ENCODE results near the gene GIT2.
"Not testable (repeated sequence)": the region's sequence is repeated elsewhere in the genome, so short reads cannot be mapped to it uniquely, and the experiment has no call there.

Gene GIT2

DNA sequence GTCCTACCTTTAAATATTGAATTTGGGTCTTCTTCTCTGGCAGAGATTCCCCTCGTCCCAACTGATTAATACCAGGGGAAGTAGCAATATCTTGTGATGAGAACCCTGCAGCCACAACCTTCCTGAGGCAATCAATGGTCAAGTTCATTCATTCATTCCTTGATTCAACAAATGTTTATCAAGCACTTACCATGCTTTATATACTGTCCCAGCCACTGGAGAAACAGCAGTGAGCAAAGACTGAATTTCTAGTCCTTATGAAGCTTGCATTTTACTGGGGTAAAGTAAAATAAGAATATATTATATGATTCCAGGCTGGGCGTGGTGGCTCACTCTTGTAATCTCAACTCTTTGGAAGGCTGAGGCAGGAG lies 300 bp upstream of the GIT2 start:
- no peak overlapping the region for H3K27ac ChIP-seq (ENCODE audit: low read length)
- H3K4me3 ChIP-seq (ENCODE audit: low read length): peak overlapping the region; percentile 72; the same call in 1 of the 2 replicates
- H3K36me3 ChIP-seq (ENCODE audit: control insufficient read depth, insufficient read depth, low read length): no peaks in the 10 kb centered on the region
- no CpG with 5 or more reads among the region's 2 CpGs for WGBS (ENCODE audit: insufficient coverage, insufficient read length)
- H3K27me3 ChIP-seq (ENCODE audit: control insufficient read depth, insufficient read depth, low read length): peaks cover 2% of the 10 kb centered on the region
- DNase-seq (ENCODE audit: low read depth, low spot score): no peak
- H3K9me3 ChIP-seq (ENCODE audit: control insufficient read depth, insufficient read depth, low read length): no peaks in the 10 kb centered on the region
- 0 out of 2 replicates have a peak, but pooled peaks cover 2% of the 10 kb centered on the region for H3K4me1 ChIP-seq (ENCODE audit: control insufficient read depth, insufficient read depth, low read length)

DNA sequence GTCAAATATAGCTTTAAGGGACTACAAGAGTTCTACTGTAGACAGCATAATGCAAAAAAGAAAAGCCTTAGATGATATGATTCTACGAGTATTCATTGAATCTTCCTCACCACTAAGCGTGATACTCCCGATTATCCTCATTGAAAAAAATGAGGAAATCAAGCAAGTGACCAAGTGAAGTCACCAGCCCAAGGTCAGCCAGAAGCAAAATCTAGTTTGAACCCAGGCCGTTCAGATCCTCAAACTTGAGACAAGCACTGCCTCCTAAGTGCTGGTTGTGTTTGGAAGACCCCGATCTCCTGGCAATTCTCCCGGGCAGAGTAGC lies 845 bp downstream of the GIT2 start:
- no peak overlapping the region for H3K27ac ChIP-seq (ENCODE audit: low read length)
- no peaks in the 10 kb centered on the region for H3K9me3 ChIP-seq (ENCODE audit: control insufficient read depth, insufficient read depth, low read length)
- no peak for DNase-seq (ENCODE audit: low read depth, low spot score)
- peaks cover 2% of the 10 kb centered on the region for H3K27me3 ChIP-seq (ENCODE audit: control insufficient read depth, insufficient read depth, low read length)
- 0 out of 2 replicates have a peak, but pooled peaks cover under 1% of the 10 kb centered on the region for H3K4me1 ChIP-seq (ENCODE audit: control insufficient read depth, insufficient read depth, low read length)
- H3K4me3 ChIP-seq (ENCODE audit: low read length): peak overlapping the region; percentile 72; the same call in 1 of the 2 replicates
- H3K36me3 ChIP-seq (ENCODE audit: control insufficient read depth, insufficient read depth, low read length): no peaks in the 10 kb centered on the region
- WGBS (ENCODE audit: insufficient coverage, insufficient read length): no CpG with 5 or more reads among the region's 6 CpGs

DNA sequence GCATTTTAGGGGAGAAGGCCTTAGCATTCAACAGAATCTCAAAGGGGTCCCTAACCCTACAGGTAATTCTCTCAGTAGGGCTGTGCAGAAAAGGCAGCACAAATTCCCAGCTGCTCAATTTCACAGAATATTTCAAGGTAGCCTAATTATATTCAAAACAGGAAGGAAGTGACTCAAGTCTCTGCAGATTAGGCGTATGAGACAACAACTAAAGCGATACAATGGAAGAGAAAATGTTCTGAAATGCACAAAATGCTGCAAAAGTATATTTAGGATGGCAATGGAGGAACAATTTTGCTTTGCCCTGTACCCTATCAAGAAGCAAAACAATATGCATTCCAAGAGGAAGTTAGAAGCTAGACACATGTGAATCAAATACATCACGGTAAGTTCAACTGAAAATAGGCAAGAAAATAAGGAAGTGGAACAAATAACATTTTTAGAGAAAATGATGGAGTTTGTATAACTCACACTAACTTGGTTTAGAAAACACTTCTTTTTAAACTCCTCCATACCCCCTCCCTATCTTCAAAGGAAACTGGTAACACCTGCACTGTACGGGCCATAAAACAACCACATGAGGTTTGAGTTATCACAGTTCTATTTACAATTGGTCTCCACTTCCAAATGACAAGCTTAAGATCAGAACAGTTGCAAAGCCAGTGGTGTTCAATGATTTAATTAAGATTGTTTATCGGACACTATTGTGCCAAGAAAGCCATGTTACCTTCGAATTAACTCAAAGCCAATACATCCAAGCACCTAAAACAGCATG lies 1.6 kb downstream of the GIT2 start:
- no peak overlapping the region for H3K4me3 ChIP-seq (ENCODE audit: low read length)
- no peak for DNase-seq (ENCODE audit: low read depth, low spot score)
- no peaks in the 10 kb centered on the region for H3K9me3 ChIP-seq (ENCODE audit: control insufficient read depth, insufficient read depth, low read length)
- H3K4me1 ChIP-seq (ENCODE audit: control insufficient read depth, insufficient read depth, low read length): no peaks in the 10 kb centered on the region
- H3K36me3 ChIP-seq (ENCODE audit: control insufficient read depth, insufficient read depth, low read length): no peaks in the 10 kb centered on the region
- no peak overlapping the region for H3K27ac ChIP-seq (ENCODE audit: low read length)
- no CpG with 5 or more reads among the region's 6 CpGs for WGBS (ENCODE audit: insufficient coverage, insufficient read length)
- H3K27me3 ChIP-seq (ENCODE audit: control insufficient read depth, insufficient read depth, low read length): no peaks in the 10 kb centered on the region; the same call in 1 of the 2 replicates

DNA sequence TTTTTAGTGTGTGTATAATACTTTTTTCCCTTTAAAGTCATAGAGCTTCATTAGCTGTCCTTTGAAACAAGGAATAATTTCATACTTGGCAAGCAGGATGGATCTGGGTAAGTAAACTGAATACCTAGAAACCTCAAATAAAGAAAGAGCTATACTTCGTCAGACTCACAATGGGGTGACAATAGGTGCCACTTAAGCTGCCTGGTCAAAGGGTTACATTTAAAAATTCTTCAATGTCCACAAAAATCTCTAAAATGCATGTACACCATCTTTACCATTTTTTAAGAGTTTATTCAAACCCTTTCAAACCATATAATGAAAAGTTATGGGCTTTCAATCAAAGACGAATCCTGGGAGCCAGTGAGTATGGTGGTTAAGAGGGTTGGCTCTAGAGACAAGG lies 3.1 kb downstream of the GIT2 start:
- no peaks in the 10 kb centered on the region; the same call in 1 of the 2 replicates for H3K4me1 ChIP-seq (ENCODE audit: control insufficient read depth, insufficient read depth, low read length)
- WGBS (ENCODE audit: insufficient coverage, insufficient read length): no CpG with 5 or more reads among the region's 2 CpGs
- H3K27me3 ChIP-seq (ENCODE audit: control insufficient read depth, insufficient read depth, low read length): no peaks in the 10 kb centered on the region; the same call in 1 of the 2 replicates
- H3K36me3 ChIP-seq (ENCODE audit: control insufficient read depth, insufficient read depth, low read length): no peaks in the 10 kb centered on the region
- no peak overlapping the region for H3K4me3 ChIP-seq (ENCODE audit: low read length)
- H3K9me3 ChIP-seq (ENCODE audit: control insufficient read depth, insufficient read depth, low read length): no peaks in the 10 kb centered on the region
- no peak overlapping the region for H3K27ac ChIP-seq (ENCODE audit: low read length)
- DNase-seq (ENCODE audit: low read depth, low spot score): no peak

DNA sequence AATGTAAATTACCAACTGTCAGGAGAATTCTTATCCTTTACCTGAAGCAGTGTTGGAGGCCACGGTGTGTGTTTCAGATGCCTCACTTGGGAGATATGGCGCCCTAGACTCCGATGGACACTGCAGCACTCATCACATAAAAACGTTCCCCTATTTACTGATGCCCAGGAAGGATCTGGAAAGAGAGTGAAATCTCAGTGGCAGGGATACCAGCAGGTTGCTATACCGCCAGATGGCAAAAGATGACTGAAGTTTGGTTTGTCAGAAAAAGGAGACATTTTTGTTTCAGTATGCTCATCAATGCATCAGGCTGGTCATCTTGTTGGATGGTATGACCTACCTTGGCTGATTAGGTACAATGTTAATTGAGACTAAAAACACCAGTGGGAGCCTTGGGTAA lies 4.6 kb downstream of the GIT2 start:
- no peak for DNase-seq (ENCODE audit: low read depth, low spot score)
- WGBS (ENCODE audit: insufficient coverage, insufficient read length): no CpG with 5 or more reads among the region's 5 CpGs
- H3K36me3 ChIP-seq (ENCODE audit: control insufficient read depth, insufficient read depth, low read length): no peaks in the 10 kb centered on the region
- no peaks in the 10 kb centered on the region for H3K9me3 ChIP-seq (ENCODE audit: control insufficient read depth, insufficient read depth, low read length)
- H3K4me3 ChIP-seq (ENCODE audit: low read length): no peak overlapping the region
- no peak overlapping the region for H3K27ac ChIP-seq (ENCODE audit: low read length)
- no peaks in the 10 kb centered on the region; the same call in 1 of the 2 replicates for H3K4me1 ChIP-seq (ENCODE audit: control insufficient read depth, insufficient read depth, low read length)
- no peaks in the 10 kb centered on the region; the same call in 1 of the 2 replicates for H3K27me3 ChIP-seq (ENCODE audit: control insufficient read depth, insufficient read depth, low read length)

DNA sequence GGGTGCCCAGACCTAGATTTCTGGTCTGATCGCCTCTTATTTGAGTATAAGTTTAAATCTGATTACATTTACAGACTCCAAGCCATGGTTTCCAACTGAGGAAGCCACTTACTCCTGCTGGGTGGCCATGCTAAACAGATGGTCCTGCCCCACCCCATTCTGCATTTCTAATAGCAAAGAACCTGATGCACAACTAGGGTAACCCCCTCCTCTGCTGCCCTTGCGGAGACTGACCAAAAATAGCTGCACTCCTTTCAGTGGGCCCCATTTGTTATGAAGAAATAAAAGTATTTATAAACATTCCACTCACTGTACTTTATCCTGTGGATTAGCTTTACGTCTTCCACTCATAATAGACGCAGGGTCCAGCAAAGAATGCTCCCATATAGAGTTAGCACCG lies 6.8 kb downstream of the GIT2 start:
- no CpG with 5 or more reads among the region's 5 CpGs for WGBS (ENCODE audit: insufficient coverage, insufficient read length)
- no peaks in the 10 kb centered on the region for H3K9me3 ChIP-seq (ENCODE audit: control insufficient read depth, insufficient read depth, low read length)
- no peaks in the 10 kb centered on the region; the same call in 1 of the 2 replicates for H3K4me1 ChIP-seq (ENCODE audit: control insufficient read depth, insufficient read depth, low read length)
- H3K27me3 ChIP-seq (ENCODE audit: control insufficient read depth, insufficient read depth, low read length): no peaks in the 10 kb centered on the region; the same call in 1 of the 2 replicates
- H3K27ac ChIP-seq (ENCODE audit: low read length): no peak overlapping the region
- no peak for DNase-seq (ENCODE audit: low read depth, low spot score)
- no peaks in the 10 kb centered on the region for H3K36me3 ChIP-seq (ENCODE audit: control insufficient read depth, insufficient read depth, low read length)
- H3K4me3 ChIP-seq (ENCODE audit: low read length): no peak overlapping the region

DNA sequence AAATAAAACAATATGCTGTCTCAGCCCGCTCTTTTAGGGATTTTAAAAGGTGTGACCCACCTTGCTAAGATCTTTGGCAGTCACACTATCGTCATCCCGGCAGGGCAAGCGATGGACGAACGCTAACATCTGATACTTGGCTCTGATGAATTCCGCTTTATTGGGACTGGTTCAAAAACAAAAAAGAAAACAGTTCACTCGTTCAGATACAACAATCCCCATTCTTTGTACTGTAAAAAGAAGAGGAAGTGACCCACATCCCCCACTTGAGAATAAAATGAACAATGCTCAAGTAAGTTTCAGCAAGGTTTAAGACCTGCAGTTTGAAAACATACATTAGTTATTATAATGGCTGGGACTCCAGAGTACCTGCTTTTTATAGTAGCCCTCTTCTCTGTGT lies 7.3 kb downstream of the GIT2 start:
- no peak for DNase-seq (ENCODE audit: low read depth, low spot score)
- H3K9me3 ChIP-seq (ENCODE audit: control insufficient read depth, insufficient read depth, low read length): no peaks in the 10 kb centered on the region
- no peak overlapping the region for H3K4me3 ChIP-seq (ENCODE audit: low read length)
- H3K4me1 ChIP-seq (ENCODE audit: control insufficient read depth, insufficient read depth, low read length): no peaks in the 10 kb centered on the region; the same call in 1 of the 2 replicates
- no peaks in the 10 kb centered on the region for H3K36me3 ChIP-seq (ENCODE audit: control insufficient read depth, insufficient read depth, low read length)
- no CpG with 5 or more reads among the region's 8 CpGs for WGBS (ENCODE audit: insufficient coverage, insufficient read length)
- H3K27me3 ChIP-seq (ENCODE audit: control insufficient read depth, insufficient read depth, low read length): no peaks in the 10 kb centered on the region; the same call in 1 of the 2 replicates
- no peak overlapping the region for H3K27ac ChIP-seq (ENCODE audit: low read length)

DNA sequence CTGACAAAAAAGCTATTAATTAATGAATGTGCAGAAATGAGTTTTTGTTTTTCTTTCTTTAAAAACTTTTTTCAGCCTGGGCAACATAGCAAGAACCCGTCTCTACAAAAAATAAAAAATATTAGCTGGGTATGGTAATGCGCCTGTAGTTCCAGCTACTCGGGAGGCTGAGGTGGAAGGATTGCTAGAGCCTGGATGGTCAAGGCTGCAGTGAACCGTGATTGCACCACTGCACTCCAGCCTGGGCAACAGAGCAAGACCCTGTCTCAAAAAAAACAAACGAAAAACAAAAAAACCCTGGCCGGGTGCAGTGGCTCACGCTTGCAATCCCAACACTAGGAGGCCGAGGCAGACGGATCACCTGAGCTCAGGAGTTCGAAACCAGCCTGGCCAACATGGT lies 7.9 kb downstream of the GIT2 start:
- Histone ChIP-seq H3K27ac (ENCODE audit: low read length) (no peak overlapping the region), H3K4me3 (ENCODE audit: low read length) (no peak overlapping the region), H3K27me3 (ENCODE audit: control insufficient read depth, insufficient read depth, low read length) (no peaks in the 10 kb centered on the region; the same call in 1 of the 2 replicates), H3K9me3 (ENCODE audit: control insufficient read depth, insufficient read depth, low read length) (no peaks in the 10 kb centered on the region), H3K4me1 (ENCODE audit: control insufficient read depth, insufficient read depth, low read length) (no peaks in the 10 kb centered on the region; the same call in 1 of the 2 replicates), H3K36me3 (ENCODE audit: control insufficient read depth, insufficient read depth, low read length) (peaks cover 5% of the 10 kb centered on the region; the same call in 1 of the 2 replicates)
- no peak for DNase-seq (ENCODE audit: low read depth, low spot score)
- no CpG with 5 or more reads among the region's 10 CpGs for WGBS (ENCODE audit: insufficient coverage, insufficient read length)

DNA sequence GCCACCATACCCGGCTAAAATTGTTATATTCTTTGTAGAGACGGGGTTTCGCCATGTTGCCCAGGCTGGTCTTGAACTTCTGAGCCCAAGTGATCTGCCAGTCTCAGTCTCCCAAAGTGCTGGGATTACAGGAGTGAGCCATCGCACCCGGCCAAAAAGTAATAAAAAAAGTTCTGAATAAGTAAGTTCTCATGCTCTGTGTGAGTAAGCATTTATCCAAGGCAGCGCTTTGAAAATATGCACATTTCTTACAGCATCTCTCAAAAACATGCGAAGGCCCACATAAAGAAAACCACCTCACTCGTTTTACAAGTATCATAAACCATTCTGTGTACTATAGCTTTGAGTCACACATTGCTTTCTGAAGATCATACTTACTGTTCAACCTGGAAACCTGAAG lies 8.6 kb downstream of the GIT2 start:
- no peak overlapping the region for H3K27ac ChIP-seq (ENCODE audit: low read length)
- DNase-seq (ENCODE audit: low read depth, low spot score): no peak
- peaks cover 6% of the 10 kb centered on the region; the same call in 1 of the 2 replicates for H3K36me3 ChIP-seq (ENCODE audit: control insufficient read depth, insufficient read depth, low read length)
- H3K27me3 ChIP-seq (ENCODE audit: control insufficient read depth, insufficient read depth, low read length): no peaks in the 10 kb centered on the region; the same call in 1 of the 2 replicates
- no CpG with 5 or more reads among the region's 8 CpGs for WGBS (ENCODE audit: insufficient coverage, insufficient read length)
- no peaks in the 10 kb centered on the region for H3K9me3 ChIP-seq (ENCODE audit: control insufficient read depth, insufficient read depth, low read length)
- no peaks in the 10 kb centered on the region; the same call in 1 of the 2 replicates for H3K4me1 ChIP-seq (ENCODE audit: control insufficient read depth, insufficient read depth, low read length)
- H3K4me3 ChIP-seq (ENCODE audit: low read length): no peak overlapping the region

DNA sequence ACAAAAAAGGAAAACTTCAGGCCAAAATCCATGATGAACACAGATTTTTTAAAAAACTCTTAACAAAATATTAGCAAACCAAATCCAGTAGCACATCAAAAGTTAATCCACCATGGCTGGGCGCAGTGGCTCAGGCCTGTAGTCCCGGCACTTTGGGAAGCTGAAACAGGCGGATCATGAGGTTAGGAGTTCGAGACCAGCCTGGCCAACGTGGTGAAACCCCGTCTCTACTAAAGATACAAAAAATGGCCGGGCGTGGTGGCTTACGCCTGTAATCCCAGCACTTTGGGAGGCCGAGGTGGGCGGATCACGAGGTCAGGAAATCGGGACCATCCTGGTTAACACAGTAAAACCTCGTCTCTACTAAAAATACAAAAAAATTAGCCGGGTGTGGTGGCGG lies 9.9 kb downstream of the GIT2 start:
- DNase-seq (ENCODE audit: low read depth, low spot score); H3K36me3 ChIP-seq (ENCODE audit: control insufficient read depth, insufficient read depth, low read length): not testable (repeated sequence)
- WGBS (ENCODE audit: insufficient coverage, insufficient read length): no CpG with 5 or more reads among the region's 16 CpGs

More for the DNA sequence above, 9.9 kb downstream of the GIT2 start:
- not testable (repeated sequence) for H3K27ac ChIP-seq (ENCODE audit: low read length); H3K4me1 ChIP-seq (ENCODE audit: control insufficient read depth, insufficient read depth, low read length); H3K27me3 ChIP-seq (ENCODE audit: control insufficient read depth, insufficient read depth, low read length); H3K4me3 ChIP-seq (ENCODE audit: low read length); H3K9me3 ChIP-seq (ENCODE audit: control insufficient read depth, insufficient read depth, low read length)
